ENCODE results near the gene C11orf52.

C11orf52 gene

GRCh38 chr11:111939836-111940604 is 21.3 kb downstream of the C11orf52 start:
- ATAC-seq (no peak), DNase-seq (no peak)
- Mint-ChIP-seq H3K27me3 (peaks cover 2% of the 10 kb centered on the region), H3K36me3 (ENCODE audit: low read depth) (peaks cover 10% of the 10 kb centered on the region), H3K4me3 (no peak overlapping the region), H3K9me3 (no peaks in the 10 kb centered on the region), H3K27ac (no peak overlapping the region), H3K4me1 (peaks cover 81% of the 10 kb centered on the region)

GRCh38 chr11:111941963-111942362 is 23.2 kb downstream of the C11orf52 start:
- DNase-seq (no peak), ATAC-seq (no peak)
- H3K4me1 Mint-ChIP-seq: peaks cover 74% of the 10 kb centered on the region
- H3K4me3 Mint-ChIP-seq: no peak overlapping the region
- H3K27me3 Mint-ChIP-seq: no peaks in the 10 kb centered on the region
- H3K9me3 Mint-ChIP-seq: no peaks in the 10 kb centered on the region
- H3K27ac Mint-ChIP-seq: no peak overlapping the region
- peaks cover 8% of the 10 kb centered on the region for H3K36me3 Mint-ChIP-seq (ENCODE audit: low read depth)

GRCh38 chr11:111942829-111943228 is 24.1 kb downstream of the C11orf52 start:
- Mint-ChIP-seq H3K27me3 (no peaks in the 10 kb centered on the region), H3K27ac (no peak overlapping the region)

GRCh38 chr11:111944139-111944538 is 25.4 kb downstream of the C11orf52 start:
- Mint-ChIP-seq H3K27me3 (no peaks in the 10 kb centered on the region), H3K36me3 (ENCODE audit: low read depth) (peaks cover 5% of the 10 kb centered on the region), H3K4me3 (peak overlapping the region; percentile 57), H3K4me1 (peaks cover 72% of the 10 kb centered on the region), H3K9me3 (no peaks in the 10 kb centered on the region), H3K27ac (peak overlapping the region; percentile 96)
- ATAC-seq (no peak), DNase-seq (no peak)

More at GRCh38 chr11:111942829-111943228, 24.1 kb downstream of the C11orf52 start:
- peaks cover 6% of the 10 kb centered on the region for H3K36me3 Mint-ChIP-seq (ENCODE audit: low read depth)
- DNase-seq (no peak), ATAC-seq (no peak)
- H3K9me3 Mint-ChIP-seq: no peaks in the 10 kb centered on the region
- no peak overlapping the region for H3K4me3 Mint-ChIP-seq
- H3K4me1 Mint-ChIP-seq: peaks cover 75% of the 10 kb centered on the region

- H3K9me3 Mint-ChIP-seq: no peaks in the 10 kb centered on the region
- DNase-seq: no peak
- H3K27me3 Mint-ChIP-seq: no peaks in the 10 kb centered on the region
- peaks cover 73% of the 10 kb centered on the region for H3K4me1 Mint-ChIP-seq
- H3K27ac Mint-ChIP-seq: peak overlapping the region; percentile 96
- peak; percentile 96 for ATAC-seq
- H3K4me3 Mint-ChIP-seq: peak overlapping the region; percentile 57
- peaks cover 6% of the 10 kb centered on the region for H3K36me3 Mint-ChIP-seq (ENCODE audit: low read depth)
These were observed 25.9 kb downstream of the C11orf52 start for GRCh38 chr11:111944651-111945051.

GRCh38 chr11:111945198-111945597 is 26.5 kb downstream of the C11orf52 start:
- H3K36me3 Mint-ChIP-seq (ENCODE audit: low read depth): peaks cover 9% of the 10 kb centered on the region
- peak overlapping the region; percentile 96 for H3K27ac Mint-ChIP-seq
- ATAC-seq: no peak
- H3K27me3 Mint-ChIP-seq: no peaks in the 10 kb centered on the region
- no peak for DNase-seq
- H3K4me3 Mint-ChIP-seq: peak overlapping the region; percentile 57
- H3K4me1 Mint-ChIP-seq: peaks cover 75% of the 10 kb centered on the region
- H3K9me3 Mint-ChIP-seq: no peaks in the 10 kb centered on the region

GRCh38 chr11:111946499-111946898 is 27.8 kb downstream of the C11orf52 start:
- H3K27me3 Mint-ChIP-seq: no peaks in the 10 kb centered on the region
- H3K4me3 Mint-ChIP-seq: no peak overlapping the region
- H3K27ac Mint-ChIP-seq: no peak overlapping the region
- H3K36me3 Mint-ChIP-seq (ENCODE audit: low read depth): peaks cover 11% of the 10 kb centered on the region
- ATAC-seq (no peak), DNase-seq (no peak)
- peaks cover 66% of the 10 kb centered on the region for H3K4me1 Mint-ChIP-seq
- H3K9me3 Mint-ChIP-seq: no peaks in the 10 kb centered on the region

- Mint-ChIP-seq H3K27ac (no peak overlapping the region), H3K36me3 (ENCODE audit: low read depth) (peaks cover 15% of the 10 kb centered on the region), H3K4me1 (peaks cover 59% of the 10 kb centered on the region), H3K9me3 (no peaks in the 10 kb centered on the region), H3K4me3 (no peak overlapping the region), H3K27me3 (no peaks in the 10 kb centered on the region)
- DNase-seq (no peak), ATAC-seq (no peak)
These were observed 28.4 kb downstream of the C11orf52 start for GRCh38 chr11:111947143-111947542.

- ATAC-seq (no peak), DNase-seq (no peak)
- Mint-ChIP-seq H3K27ac (peak overlapping the region; percentile 54), H3K4me1 (peaks cover 38% of the 10 kb centered on the region), H3K27me3 (no peaks in the 10 kb centered on the region), H3K4me3 (no peak overlapping the region), H3K9me3 (no peaks in the 10 kb centered on the region), H3K36me3 (ENCODE audit: low read depth) (peaks cover 13% of the 10 kb centered on the region)
These were observed 31.1 kb downstream of the C11orf52 start for GRCh38 chr11:111949519-111950426.

- Mint-ChIP-seq H3K4me1 (peaks cover 27% of the 10 kb centered on the region), H3K27me3 (no peaks in the 10 kb centered on the region), H3K4me3 (no peak overlapping the region), H3K9me3 (no peaks in the 10 kb centered on the region), H3K36me3 (ENCODE audit: low read depth) (peaks cover 12% of the 10 kb centered on the region), H3K27ac (no peak overlapping the region)
- DNase-seq (no peak), ATAC-seq (no peak)
These were observed 32.9 kb downstream of the C11orf52 start for GRCh38 chr11:111951565-111951964.

GRCh38 chr11:111954154-111954553 is 35.4 kb downstream of the C11orf52 start:
- Mint-ChIP-seq H3K27me3 (no peaks in the 10 kb centered on the region), H3K9me3 (no peaks in the 10 kb centered on the region), H3K4me3 (no peak overlapping the region), H3K27ac (no peak overlapping the region), H3K36me3 (ENCODE audit: low read depth) (peaks cover 17% of the 10 kb centered on the region), H3K4me1 (peaks cover 10% of the 10 kb centered on the region)
- DNase-seq: no peak
- ATAC-seq: no peak

- H3K36me3 Mint-ChIP-seq (ENCODE audit: low read depth): peaks cover 5% of the 10 kb centered on the region
- H3K9me3 Mint-ChIP-seq: no peaks in the 10 kb centered on the region
- ATAC-seq (no peak), DNase-seq (no peak)
- H3K4me3 Mint-ChIP-seq: no peak overlapping the region
- peaks cover 2% of the 10 kb centered on the region for H3K4me1 Mint-ChIP-seq
- no peaks in the 10 kb centered on the region for H3K27me3 Mint-ChIP-seq
- H3K27ac Mint-ChIP-seq: no peak overlapping the region
These were observed 39.1 kb downstream of the C11orf52 start for GRCh38 chr11:111957663-111958444.

- Mint-ChIP-seq H3K27me3 (no peaks in the 10 kb centered on the region), H3K4me3 (no peak overlapping the region), H3K4me1 (peaks cover 7% of the 10 kb centered on the region), H3K9me3 (no peaks in the 10 kb centered on the region), H3K27ac (no peak overlapping the region), H3K36me3 (ENCODE audit: low read depth) (peaks cover 5% of the 10 kb centered on the region)
- DNase-seq (no peak), ATAC-seq (no peak)
These were observed 42.2 kb downstream of the C11orf52 start for GRCh38 chr11:111960916-111961315.

Measured in activated naive CD8-positive, alpha-beta T cell treated with anti-CD3 and anti-CD28 coated beads, Interleukin-2, amount 50 U/mL, for 24 hours (primary cell).